ENCODE data around the gene ZNF444. TPM values are rescaled to one million over a fixed set of nuclear protein-coding genes. Genes with fewer than 3 reads are reported as not detected.

The ZNF444 gene
- total RNA-seq, 1 experiment from 2014 or later: 31.7 TPM

DNA sequence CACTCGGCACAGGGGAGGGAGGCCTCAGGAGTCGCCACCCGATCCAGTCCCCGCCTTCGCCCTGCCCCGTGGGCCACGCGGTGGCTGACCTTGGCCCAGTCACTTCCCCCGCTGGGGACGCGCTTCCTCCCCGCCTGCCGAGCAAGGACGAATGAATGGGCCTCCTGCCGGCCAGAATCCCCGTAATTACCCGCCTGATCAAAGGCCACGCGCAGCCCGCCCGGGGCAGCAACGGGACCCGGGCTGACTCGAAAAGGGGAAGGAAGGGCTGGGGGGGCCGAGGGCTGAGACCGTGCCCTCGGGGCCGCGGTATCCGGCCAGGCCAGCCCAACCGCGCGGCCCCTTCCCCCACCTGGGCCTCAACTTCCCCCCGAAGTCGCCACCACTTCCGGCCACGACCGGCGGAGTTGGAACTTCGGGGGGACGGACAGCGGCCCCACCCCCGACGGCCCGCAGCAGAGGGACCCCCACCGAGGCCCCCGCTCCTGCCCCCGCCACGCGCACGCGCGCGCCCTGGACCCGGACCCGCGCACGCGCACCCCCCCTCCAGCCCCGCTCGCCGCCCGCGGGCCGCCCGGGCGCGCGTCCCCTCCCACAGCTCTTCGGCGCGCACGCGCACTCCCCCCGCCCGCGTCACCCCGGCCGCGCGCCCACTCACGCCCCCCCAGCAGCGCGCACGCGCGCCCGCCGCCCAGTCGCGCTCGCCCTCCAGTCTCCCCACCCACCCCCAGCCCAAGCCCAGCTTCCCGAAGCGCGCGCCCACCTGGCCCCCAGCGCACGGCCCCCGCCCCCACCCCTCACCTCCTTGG lies 20.5 kb upstream of the ZNF444 start:
- BruUV-seq (replicated peaks): no TSS peak
- intact Hi-C loops (cut with micrococcal nuclease): loop anchor here (1.0 to 2.0 kb wide), 2 partner anchors 20 to 194 kb away; partner anchors contain the start of gene ZSCAN5A
- peak; percentile 53 for ATAC-seq
- H3K4me3 ChIP-seq (replicated peaks in 1 of 2; ENCODE audit: low read depth in 1 of 2, low read length in 2 of 2): peak overlapping the region; percentile 80 to 91
- RAD21 ChIA-PET (ENCODE audit: low non-redundant PET in 1 of 2, low total read pairs in 2 of 2, uncharacterized antibody in 2 of 2, unreplicated experiment in 2 of 2): no interaction called here
- TF ChIP-seq SIN3A (IDR thresholded peaks at IDR 0.05; ENCODE audit: low read depth) (no peak), ZNF274 (IDR thresholded peaks at IDR 0.05; ENCODE audit: low read depth, low read length) (no peak), SRF (IDR thresholded peaks at IDR 0.05; ENCODE audit: low read depth) (no peak), TCF7L2 (IDR thresholded peaks at IDR 0.05; ENCODE audit: borderline replicate concordance, extremely low read depth, insufficient read depth, insufficient read length) (peak; percentile 75), ZFX (IDR thresholded peaks at IDR 0.05) (peak; percentile 86; the same call in 1 of the 2 replicates), POLR2A (IDR thresholded peaks at IDR 0.05; ENCODE audit: borderline replicate concordance, extremely low read depth, insufficient read depth, insufficient read length) (no peak), POLR2AphosphoS5 (IDR thresholded peaks at IDR 0.05; ENCODE audit: low read depth, low read length) (peak; percentile 42)
- TF ChIP-seq, protein P1, sequence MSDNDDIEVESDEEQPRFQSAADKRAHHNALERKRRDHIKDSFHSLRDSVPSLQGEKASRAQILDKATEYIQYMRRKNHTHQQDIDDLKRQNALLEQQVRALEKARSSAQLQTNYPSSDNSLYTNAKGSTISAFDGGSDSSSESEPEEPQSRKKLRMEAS (IDR thresholded peaks at IDR 0.05): peak; percentile 85
- H3K79me2 ChIP-seq (ENCODE audit: insufficient read depth, low read length): peaks cover 50% of the 10 kb centered on the region
- no peaks in the 10 kb centered on the region for H3K9me3 ChIP-seq (ENCODE audit: control insufficient read depth in 1 of 2, insufficient read depth in 1 of 2, low read depth in 1 of 2, low read length in 2 of 2)
- CTCF ChIA-PET: interaction anchor here (1.0 kb wide), 1 partner anchor 189 kb away, joined by 3 read pairs; no protein-coding TSS in a partner anchor
- H3K4me2 ChIP-seq (ENCODE audit: low read length): peak overlapping the region; percentile 90
- H3K36me3 ChIP-seq (ENCODE audit: control insufficient read depth in 1 of 2, insufficient read depth in 2 of 2, low read length in 2 of 2): 0 out of 4 replicates have a peak, but pooled peaks cover 0 to 3% of the 10 kb centered on the region in 2 experiments
- POLR2A ChIA-PET: interaction anchor here (1.5 kb wide), 1 partner anchor 20 kb away, joined by 6 read pairs; the partner anchor contains the start of gene ZNF444
- peak; percentile 41 for DNase-seq (ENCODE audit: low read depth, low spot score)
- peak overlapping the region; percentile 97 for H3K9ac ChIP-seq (ENCODE audit: low read length)
- H3K27ac ChIP-seq (ENCODE audit: low read depth, low read length): peak overlapping the region; percentile 96
- no peaks in the 10 kb centered on the region for H3K9me2 ChIP-seq (ENCODE audit: insufficient read depth)
- no peaks in the 10 kb centered on the region for H4K20me1 ChIP-seq (ENCODE audit: insufficient read depth)
- H3K27me3 ChIP-seq (ENCODE audit: insufficient read depth, low read length): no peaks in the 10 kb centered on the region
- H2AFZ ChIP-seq (ENCODE audit: low read depth, low read length, poor library complexity, severe bottlenecking): no peak overlapping the region
- H3K4me1 ChIP-seq (ENCODE audit: control insufficient read depth in 1 of 2, insufficient read depth in 2 of 2, low read length in 2 of 2): peaks cover 9 to 22% of the 10 kb centered on the region in 2 experiments
